Left lobe of liver (tissue), 2 donors: ENCODE measurements around the gene DPEP3. TPM values are rescaled to one million over a fixed set of nuclear protein-coding genes. Genes with fewer than 3 reads are reported as not detected.
"Not testable (repeated sequence)": the region's sequence is repeated elsewhere in the genome, so short reads cannot be mapped to it uniquely, and the experiment has no call there.

Source experiments
- ATAC-seq: fragments of 200-7000 bp; cut with Tn5 transposase; one replicate; pipeline ENCODE4 v1.9.1; 2020; ENCODE audit warnings: mild to moderate bottlenecking, moderate library complexity
- DNase-seq: peaks from one replicate; pipeline ENCODE4 v3.0.0-alpha.2; 2020; ENCODE audit warnings: low spot score
- total RNA-seq: library from RNA; stranded (reverse); gene quantifications from one replicate; pipeline ENCODE4 v1.2.1, GENCODE V29; 2021
- donor health status: DM: no; HTN: no; CAD: no; lungs with moderate emphysema.
- donor health status: DM: no; HTN: yes; CAD: no.

The DPEP3 gene
- total RNA-seq, 1 donor from 2014 or later, result not detected

DNA sequence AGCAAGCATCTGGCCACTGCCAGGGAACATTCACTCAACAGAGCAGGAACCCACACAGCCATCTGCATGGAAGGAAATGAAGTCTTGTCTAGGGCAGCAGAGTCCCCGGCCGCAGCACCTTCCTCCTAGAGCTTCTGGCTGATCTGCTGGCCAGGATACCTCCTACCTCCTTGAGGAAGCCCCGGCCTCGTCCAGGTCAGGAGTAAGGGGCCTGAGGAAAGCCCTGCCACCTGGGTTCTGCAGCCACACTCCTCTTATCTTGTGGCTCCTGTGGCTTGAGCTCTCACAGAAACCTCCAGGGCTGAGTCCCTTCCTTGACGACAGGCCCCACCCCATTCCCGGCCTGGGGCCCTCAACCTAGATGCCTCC, 13.7 kb upstream of the DPEP3 start:
- ATAC-seq, result peak; percentile 3
- DNase-seq, result not testable (repeated sequence)

GRCh38 chr16:67993207-67994039, 13.1 kb upstream of the DPEP3 start:
- ATAC-seq (peak; percentile 97), DNase-seq (peak; percentile 80)

- DNase-seq, result no peak
- no peak for ATAC-seq
These were observed 12.4 kb upstream of the DPEP3 start for GRCh38 chr16:67992661-67993206.

DNA sequence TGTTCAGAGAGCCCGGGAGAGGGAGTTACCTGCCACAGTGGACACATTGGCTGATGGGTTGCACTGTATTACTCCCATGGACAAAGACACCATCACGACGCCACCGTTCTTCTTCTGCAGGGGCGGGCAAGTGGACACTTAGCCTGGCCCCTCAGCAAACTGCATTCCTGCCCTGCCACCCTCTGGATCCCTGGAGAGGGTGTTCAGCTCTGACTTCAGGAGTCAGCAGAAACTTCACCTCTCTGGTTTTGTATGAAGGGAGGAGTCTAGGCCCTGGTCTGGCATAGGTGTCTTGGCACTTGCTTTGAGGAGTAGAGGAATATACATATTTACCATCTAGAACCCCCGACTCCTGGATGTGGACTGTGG, 9.7 kb upstream of the DPEP3 start:
- no peak for DNase-seq
- ATAC-seq, result no peak

GRCh38 chr16:67989322-67990017, 9.2 kb upstream of the DPEP3 start:
- DNase-seq, result no peak
- no peak for ATAC-seq

DNA sequence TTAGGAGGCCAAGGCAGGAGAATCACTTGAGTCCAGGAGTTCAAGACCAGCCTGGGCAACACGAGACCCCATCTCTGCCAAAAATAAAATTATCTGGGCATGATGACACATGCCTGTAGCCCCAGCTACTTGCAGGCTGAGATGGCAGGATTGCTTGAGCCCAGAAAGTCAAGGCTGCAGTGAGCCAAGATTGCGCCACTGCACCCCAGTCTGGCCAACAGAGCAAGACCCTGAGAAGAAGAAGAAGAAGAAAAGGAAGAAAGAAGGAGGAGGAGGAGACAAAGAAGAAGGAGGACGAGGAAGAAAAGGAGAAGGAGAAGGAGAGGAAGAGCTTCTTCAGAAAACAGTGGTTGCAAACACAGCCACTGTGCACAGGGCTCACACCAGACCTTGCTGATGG, 8.4 kb upstream of the DPEP3 start:
- ATAC-seq, result no peak

DNA sequence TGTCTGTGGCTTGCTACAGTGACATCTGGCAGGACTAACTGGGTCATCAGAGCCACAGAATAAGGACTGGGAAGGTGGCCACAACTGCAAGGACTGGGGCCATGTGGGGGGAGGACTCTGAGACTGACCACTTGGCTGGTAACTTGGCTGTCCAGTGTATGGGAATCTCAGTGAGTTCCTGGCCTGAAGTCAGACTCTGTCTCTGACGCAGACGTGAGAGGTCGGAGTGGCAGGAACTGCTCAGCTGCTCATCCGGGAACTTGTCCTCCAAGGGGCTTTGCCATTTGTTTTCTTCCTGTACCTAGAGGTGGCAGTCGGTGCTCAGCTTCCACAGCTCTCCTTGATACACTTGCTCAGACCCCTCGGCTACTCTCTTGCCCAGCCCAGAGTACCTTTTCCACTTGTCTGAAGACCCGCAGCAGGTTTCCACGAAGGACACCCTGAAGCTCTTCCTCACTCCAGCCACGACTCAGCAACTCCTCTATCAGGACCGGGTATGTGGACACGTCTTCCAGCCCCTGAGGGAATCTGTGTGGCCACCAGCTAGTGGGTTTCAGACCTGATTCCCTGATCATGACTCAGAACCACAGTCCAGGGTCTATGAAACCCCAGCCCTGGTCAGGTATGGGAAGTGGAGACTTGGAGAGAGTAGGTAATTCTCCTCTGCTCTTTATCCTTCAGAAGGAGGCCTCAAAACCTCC, 7.3 kb upstream of the DPEP3 start:
- DNase-seq (no peak), ATAC-seq (peak; percentile 55)

More for the DNA sequence above, 8.4 kb upstream of the DPEP3 start:
- DNase-seq, result no peak

DNA sequence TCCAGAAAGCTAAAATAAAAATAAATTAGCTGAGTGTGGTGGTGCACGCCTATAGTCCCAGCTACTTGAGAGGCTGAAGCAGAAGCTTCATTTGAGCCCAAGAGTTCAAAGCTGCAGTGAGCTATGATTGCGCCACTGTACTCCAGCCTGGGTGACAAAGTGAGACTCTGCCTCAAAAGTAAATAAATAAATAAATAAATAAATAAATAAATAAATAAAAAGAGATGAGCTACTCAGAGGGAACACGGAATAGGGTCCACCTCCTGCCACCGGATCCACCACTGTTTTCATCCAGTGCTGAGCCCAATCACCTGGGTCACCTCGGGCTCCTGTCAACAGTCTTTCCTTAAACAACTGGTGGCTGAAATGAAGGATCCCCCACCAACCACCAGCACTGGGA, 6.7 kb upstream of the DPEP3 start:
- ATAC-seq, result no peak
- no peak for DNase-seq

GRCh38 chr16:67982011-67982696, 1.9 kb upstream of the DPEP3 start:
- no peak for ATAC-seq
- DNase-seq, result no peak

DNA sequence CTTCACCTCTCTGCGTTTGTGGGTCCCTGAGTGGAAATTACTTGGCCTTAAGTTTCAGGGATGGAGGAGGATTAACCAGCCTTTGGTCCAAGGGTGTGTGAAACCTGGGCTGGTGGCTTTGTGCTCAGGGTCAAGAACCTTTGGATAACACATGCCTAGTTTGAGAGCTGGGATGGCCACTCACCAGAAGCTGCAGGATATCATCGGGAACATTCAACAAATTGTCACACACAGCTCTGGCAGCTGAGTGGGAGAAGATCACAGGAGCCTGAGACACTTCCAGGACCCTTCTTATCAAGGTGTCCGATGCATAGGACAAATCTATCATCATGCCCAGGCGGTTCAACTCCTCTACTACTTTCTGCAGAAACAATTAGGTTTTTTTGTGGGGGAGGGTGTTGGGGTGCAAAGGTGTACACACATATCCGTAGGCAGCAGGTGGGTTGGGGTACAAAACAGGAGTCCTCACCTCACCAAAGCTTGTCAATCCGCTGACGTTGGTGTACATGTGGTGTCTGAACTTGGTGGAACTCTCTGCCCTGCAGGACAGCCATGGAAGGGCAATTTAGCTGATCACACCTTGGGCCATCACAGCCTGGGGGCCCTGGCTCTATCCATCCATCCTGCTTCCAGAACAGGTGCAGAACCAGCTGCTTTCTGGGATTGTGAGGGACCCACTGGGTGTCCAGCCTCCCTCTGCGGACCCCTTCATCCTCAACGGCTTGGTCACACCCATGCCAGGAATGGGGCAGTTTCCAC, 2.7 kb downstream of the DPEP3 start:
- no peak for ATAC-seq
- DNase-seq, result no peak

DNA sequence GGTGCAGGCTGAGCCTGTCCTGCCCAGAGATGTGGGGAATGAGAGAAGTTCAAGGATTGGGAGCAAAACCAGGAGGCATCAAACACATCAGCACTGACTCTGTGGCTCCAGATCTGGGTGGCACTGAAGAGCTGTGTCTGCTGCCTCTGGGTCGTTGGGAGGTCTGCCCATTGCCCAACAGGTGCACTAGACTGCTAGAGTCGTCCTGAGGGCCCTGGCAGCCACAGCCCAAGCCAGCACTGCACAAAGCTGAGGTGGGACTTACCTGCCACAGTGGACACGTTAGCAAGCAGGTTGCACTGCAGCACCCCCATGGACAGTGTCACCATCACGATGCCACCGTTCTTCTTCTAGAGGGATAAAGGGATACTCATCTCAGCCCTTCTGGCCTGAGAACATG, 3.3 kb downstream of the DPEP3 start:
- no peak for ATAC-seq
- DNase-seq, result no peak

DNA sequence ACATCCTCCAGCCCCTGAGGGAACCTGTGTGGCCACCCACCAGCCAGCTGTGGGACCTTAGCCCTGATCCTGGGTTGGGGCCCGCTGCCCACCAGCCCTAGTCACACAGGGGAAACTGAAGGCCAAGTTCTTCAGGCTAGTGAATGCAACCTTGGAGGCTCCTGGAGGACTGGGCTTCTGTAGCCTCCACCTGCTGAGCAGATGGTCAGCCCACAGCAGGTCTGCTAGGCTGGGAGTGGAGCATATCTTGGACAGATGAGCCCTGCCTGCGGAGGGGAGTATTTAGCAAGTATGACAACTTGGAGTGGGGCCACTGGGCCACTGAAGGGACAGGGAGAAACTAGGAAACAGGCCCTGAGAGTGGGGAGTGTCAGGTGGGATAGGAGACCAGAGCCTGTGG, 4.1 kb downstream of the DPEP3 start:
- no peak for DNase-seq
- ATAC-seq, result no peak

DNA sequence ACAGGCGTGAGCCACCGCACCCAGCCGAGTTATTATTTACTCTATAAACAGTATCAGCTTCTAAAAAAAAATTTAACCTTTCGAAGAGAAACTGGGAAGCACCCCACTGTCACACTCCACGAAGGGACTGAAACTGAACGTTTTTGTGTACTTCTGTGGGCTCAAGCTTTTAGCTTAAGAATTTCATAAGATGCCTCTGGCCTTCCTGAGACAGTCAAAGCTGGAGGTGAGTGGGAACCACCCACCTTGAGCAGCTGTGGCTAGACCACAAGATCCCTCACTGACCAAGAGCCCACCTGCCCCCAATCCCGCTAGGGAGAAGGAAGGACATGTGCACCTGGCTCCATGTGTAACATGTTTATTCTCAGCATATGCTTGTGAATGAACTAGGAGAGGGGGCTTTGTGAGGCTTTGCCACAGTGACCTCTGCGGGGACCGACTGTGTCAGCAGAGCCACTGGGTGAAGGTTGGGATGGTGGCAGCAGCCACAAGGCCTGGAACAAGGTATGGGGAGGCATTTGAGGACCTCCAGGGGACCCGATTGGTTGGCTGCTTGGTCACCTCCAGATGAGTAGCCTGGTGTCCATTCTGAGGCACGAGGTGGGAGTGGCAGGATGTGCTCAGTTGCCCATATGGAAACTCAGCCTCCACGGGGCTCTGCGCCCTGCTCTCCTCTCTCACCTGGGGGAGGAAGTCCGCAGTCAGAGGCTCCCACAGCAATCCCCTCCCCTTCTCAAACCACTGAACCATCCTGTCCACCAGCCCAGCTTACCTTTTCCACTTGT, 4.8 kb downstream of the DPEP3 start:
- ATAC-seq, result no peak
- no peak for DNase-seq

GRCh38 chr16:67972285-67972684, 8.0 kb downstream of the DPEP3 start:
- not testable (repeated sequence) for ATAC-seq, DNase-seq

GRCh38 chr16:67971111-67971510, 9.2 kb downstream of the DPEP3 start:
- DNase-seq (no peak), ATAC-seq (no peak)

GRCh38 chr16:67969254-67970039, 10.9 kb downstream of the DPEP3 start:
- no peak for DNase-seq
- ATAC-seq, result peak; percentile 25

DNA sequence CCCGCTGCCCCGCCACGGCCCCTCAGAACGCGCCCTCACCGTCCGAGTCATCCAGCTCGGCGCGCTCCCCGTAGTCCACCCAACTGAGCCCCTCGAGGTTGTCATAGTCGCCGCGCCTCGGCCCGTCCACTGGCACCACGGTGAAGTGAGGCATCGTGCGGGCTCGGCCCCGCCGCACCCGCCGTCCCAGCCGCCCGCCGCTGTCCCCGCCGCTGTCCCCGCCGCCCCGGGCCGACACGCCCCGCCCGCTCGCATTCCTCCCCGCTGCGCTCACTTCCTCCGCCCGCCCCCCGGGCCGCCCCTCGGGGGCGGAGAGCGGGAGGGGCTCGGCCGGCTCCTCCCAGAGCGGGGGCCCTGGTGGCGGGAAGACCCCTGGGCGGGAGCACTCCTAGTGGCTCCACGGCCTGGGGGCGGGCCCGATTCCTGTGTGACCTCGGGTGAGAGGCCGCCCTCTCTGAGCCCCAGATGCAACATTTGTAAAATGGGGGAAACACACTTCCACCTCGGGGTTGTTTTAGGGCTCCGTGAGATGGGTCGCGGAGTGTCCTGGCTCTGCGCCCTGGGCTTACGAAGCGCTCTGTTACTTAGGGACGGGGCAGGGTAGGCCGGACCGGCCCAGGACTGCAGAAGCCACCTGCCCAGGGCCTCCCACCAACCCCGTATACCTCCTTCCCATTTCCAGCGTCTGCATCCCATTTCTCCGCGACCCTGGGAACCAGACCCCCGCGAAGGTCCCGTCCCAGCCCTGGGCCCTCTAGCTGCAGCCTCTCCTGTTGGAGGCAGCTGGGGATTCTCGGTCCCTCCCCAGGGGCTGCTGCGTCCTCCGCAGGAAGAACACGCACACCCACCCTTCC, 11.7 kb downstream of the DPEP3 start, which contains the start of gene SLC12A4:
Gene SLC12A4 (minus strand): TSS at position 238 of the 854 bp plus-strand sequence. CDS start 84 bp downstream, at position 154.
- DNase-seq (peak; percentile 85), ATAC-seq (peak; percentile 95)
